ENCODE measurements around the gene PPP1R3F. TPM values are rescaled to one million over a fixed set of nuclear protein-coding genes. Genes with fewer than 3 reads are reported as not detected.

The PPP1R3F gene
- total RNA-seq, 2 donors from 2014 or later = 3.0 to 16.3 TPM

DNA sequence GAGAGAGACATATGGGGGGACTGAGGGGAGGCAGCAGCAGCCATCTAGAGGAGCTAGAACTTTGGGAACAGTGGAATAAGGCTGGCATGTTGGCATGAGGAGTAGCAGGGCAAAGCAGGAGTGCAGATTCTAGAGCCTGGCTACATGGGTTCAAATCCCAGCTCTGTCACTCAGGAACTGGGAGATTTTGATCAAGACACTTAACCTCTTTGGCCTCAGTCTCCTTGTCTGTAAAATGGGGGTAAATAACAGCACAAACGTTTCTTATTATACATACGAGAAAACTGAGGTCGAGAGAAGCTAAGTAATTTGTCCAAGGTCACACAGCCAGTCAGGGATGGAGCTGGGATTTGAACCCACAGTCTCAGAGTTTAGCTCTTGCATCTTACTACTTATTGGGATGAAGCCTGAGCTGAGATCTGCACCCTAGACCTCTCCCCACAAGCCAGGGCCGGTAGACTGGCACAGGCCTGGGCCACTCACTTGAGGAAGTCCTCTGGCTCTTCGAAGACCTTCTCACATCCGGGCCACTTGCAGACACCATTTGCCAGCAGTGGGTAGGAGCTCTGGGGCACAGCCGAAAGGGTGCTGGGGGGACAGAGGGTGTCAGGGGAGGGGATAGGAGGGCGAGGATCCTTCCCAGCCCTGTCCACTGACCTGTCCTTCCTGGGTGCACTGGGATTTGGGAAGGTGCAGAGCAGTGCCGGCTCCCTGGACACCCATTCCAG lies 13.2 kb upstream of the PPP1R3F start:
- Histone ChIP-seq H3K4me3 (no peak overlapping the region), H3K36me3 (replicated peaks in 1 of 2; ENCODE audit: insufficient read depth in 1 of 2, low read depth in 2 of 2) (no peaks in the 10 kb centered on the region), H3K27me3 (no peaks in the 10 kb centered on the region), H3K4me1 (no peaks in the 10 kb centered on the region), H3K27ac (no peak overlapping the region), H3K9me3 (no peaks in the 10 kb centered on the region)
- DNase-seq = no peak
- no peak for TF ChIP-seq POLR2A (IDR thresholded peaks at IDR 0.05)
- no peak for TF ChIP-seq CTCF (IDR thresholded peaks at IDR 0.05)
- intact Hi-C loops (cut with DNase I) = no loop called here
- ATAC-seq = no peak
- WGBS, 2 donors = 55 to 67% methylated on average over 3 of the region's 9 CpGs

DNA sequence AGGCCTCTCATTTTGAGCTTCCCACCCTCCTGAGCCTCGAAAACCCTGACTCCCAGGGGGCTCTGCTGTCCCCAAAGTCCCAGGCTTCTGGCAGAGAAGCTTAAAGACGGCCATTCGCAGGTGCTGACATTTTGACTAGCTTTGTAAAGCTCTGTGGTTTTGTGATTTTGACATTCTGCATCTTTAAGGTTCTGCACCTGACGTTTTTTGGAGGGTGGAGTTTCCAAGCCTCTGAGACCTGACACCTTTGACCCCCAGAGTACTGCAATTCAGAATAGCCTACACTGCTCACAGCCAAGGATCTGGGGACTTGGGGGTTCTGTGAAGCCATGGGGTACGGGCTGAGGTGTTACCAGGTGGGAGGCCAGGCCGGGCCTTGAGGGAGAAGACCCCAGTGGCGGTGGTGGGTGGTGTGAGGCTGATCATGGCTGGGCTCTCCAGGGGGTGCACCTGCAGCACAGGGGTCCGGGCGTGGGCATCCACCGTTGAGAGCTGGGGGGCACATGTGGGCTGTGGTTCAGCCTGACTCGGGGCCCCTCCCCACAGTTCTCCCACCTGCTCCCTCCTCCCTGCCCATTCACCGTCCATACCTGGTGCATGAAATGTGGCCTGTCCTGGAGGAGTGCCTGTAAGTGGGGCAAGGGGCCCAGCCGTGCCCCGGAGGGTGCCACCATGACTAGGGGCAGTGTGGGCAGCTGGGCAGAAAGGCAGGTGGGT lies 12.4 kb upstream of the PPP1R3F start:
- Histone ChIP-seq H3K36me3 (replicated peaks in 1 of 2; ENCODE audit: insufficient read depth in 1 of 2, low read depth in 2 of 2) (no peaks in the 10 kb centered on the region), H3K9me3 (no peaks in the 10 kb centered on the region), H3K27me3 (no peaks in the 10 kb centered on the region), H3K27ac (no peak overlapping the region), H3K4me3 (no peak overlapping the region), H3K4me1 (no peaks in the 10 kb centered on the region)
- intact Hi-C loops (cut with DNase I) = no loop called here
- 66% methylated on average over 8 of the region's 14 CpGs; no CpG with 5 or more reads in 1 of the 2 donors for WGBS, 2 donors
- ATAC-seq (no peak), DNase-seq (no peak)
- TF ChIP-seq POLR2A (IDR thresholded peaks at IDR 0.05) = no peak
- TF ChIP-seq CTCF (IDR thresholded peaks at IDR 0.05) = no peak

- intact Hi-C loops (cut with DNase I) = no loop called here
- 60% methylated on average over 7 of the region's 20 CpGs; no CpG with 5 or more reads in 1 of the 2 donors for WGBS, 2 donors
- no peaks in the 10 kb centered on the region for H3K27me3 ChIP-seq
- no peak overlapping the region for H3K4me3 ChIP-seq
- TF ChIP-seq CTCF (IDR thresholded peaks at IDR 0.05) = no peak
- no peak for TF ChIP-seq POLR2A (IDR thresholded peaks at IDR 0.05)
- H3K36me3 ChIP-seq (replicated peaks in 1 of 2; ENCODE audit: insufficient read depth in 1 of 2, low read depth in 2 of 2) = no peaks in the 10 kb centered on the region
- ATAC-seq (no peak), DNase-seq (no peak)
- no peaks in the 10 kb centered on the region for H3K4me1 ChIP-seq
- H3K9me3 ChIP-seq = no peaks in the 10 kb centered on the region
- H3K27ac ChIP-seq = no peak overlapping the region
These were observed 11.5 kb upstream of the PPP1R3F start for GRCh38 chrX:49257846-49258748.

GRCh38 chrX:49258749-49259124 lies 10.9 kb upstream of the PPP1R3F start:
- intact Hi-C loops (cut with DNase I) = no loop called here
- TF ChIP-seq POLR2A (IDR thresholded peaks at IDR 0.05) = no peak
- no peak for TF ChIP-seq CTCF (IDR thresholded peaks at IDR 0.05)
- ATAC-seq (no peak), DNase-seq (no peak)
- no peaks in the 10 kb centered on the region for H3K27me3 ChIP-seq
- WGBS, 2 donors = 64 to 100% methylated on average over 1 to 5 of the region's 5 CpGs
- no peak overlapping the region for H3K4me3 ChIP-seq
- H3K9me3 ChIP-seq = no peaks in the 10 kb centered on the region
- H3K27ac ChIP-seq = no peak overlapping the region
- no peaks in the 10 kb centered on the region for H3K4me1 ChIP-seq
- no peaks in the 10 kb centered on the region for H3K36me3 ChIP-seq (replicated peaks in 1 of 2; ENCODE audit: insufficient read depth in 1 of 2, low read depth in 2 of 2)

Data from body of pancreas (tissue), 4 donors.